ENCODE measurements around the gene USP36. TPM values are rescaled to one million over a fixed set of nuclear protein-coding genes. Genes with fewer than 3 reads are reported as not detected.

The USP36 gene
- total RNA-seq, 1 donor from 2014 or later, result 36.4 TPM

DNA sequence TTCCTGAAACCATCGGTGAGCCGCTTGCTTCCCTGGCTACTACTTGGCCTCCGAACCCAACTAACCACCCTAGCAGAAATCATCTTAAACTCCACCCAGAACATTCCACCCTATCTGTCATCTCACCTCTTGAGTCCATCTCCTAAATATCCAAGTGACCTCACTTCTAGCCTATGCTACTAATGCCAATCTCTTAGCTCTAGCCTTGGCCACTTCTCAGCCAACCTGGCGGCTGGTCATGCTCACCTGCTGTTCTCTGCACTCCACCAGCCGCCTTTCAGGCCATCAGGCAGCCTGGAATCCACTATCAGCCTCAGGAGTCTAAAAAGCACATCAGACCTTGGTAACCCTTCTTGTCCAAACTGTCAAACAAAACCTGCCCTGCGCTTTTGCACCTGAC lies 46.6 kb downstream of the USP36 start:
- TF ChIP-seq CTCF (conservative IDR thresholded peaks at IDR 0.05; ENCODE audit: low read depth, low read length), result no peak
- H3K4me3 ChIP-seq (ENCODE audit: low read depth, low read length), result no peak overlapping the region
- DNase-seq (ENCODE audit: low read depth), result no peak

- no peak for TF ChIP-seq CTCF (conservative IDR thresholded peaks at IDR 0.05; ENCODE audit: low read depth, low read length)
- DNase-seq (ENCODE audit: low read depth), result no peak
- H3K4me3 ChIP-seq (ENCODE audit: low read depth, low read length), result no peak overlapping the region
These were observed 47.2 kb downstream of the USP36 start for GRCh38 chr17:78793415-78793814.

DNA sequence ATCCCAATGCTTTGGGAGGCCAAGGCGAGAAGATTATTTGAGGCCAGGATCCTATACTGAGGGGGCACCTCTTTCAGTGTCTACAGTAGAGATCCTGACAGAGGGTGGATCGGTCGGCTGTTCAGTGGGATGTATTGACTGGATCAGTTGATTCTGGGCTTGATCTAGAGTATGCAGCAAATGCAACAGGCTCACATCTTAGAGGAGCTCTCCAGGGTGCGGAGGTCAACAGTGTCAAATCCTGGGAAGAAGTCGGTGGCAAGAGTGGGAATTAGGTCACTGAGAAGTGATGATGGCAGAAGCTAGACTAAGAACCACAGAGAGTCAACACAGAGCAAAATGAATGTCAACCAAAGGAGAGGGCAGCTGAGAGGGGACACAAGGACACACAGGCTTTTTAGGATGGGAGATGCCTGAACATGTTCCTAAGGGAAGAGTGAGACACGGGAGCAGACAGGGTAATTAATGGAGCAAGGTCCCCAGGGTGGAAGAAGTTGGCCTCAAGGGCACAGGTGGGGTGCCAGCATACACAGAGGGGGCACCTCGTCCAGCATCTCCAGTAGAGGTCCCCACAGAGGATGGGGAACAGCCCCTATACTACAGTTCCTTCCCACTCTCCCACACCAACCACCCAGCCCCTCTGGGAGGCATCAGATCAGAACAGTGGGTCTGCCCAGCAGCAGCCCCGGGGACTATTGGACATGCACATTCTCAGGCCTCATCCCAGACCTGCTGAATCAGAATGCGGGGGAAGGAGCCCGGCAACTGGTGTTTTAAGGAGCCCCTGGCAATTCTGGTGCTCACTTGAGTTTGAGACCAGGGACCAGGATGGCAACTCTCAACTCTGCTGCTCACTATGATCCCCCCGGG lies 48.5 kb downstream of the USP36 start:
- no peak overlapping the region for H3K4me3 ChIP-seq (ENCODE audit: low read depth, low read length)
- DNase-seq (ENCODE audit: low read depth), result no peak
- no peak for TF ChIP-seq CTCF (conservative IDR thresholded peaks at IDR 0.05; ENCODE audit: low read depth, low read length)

GRCh38 chr17:78790552-78790951 lies 50.1 kb downstream of the USP36 start:
- TF ChIP-seq CTCF (conservative IDR thresholded peaks at IDR 0.05; ENCODE audit: low read depth, low read length), result no peak

DNA sequence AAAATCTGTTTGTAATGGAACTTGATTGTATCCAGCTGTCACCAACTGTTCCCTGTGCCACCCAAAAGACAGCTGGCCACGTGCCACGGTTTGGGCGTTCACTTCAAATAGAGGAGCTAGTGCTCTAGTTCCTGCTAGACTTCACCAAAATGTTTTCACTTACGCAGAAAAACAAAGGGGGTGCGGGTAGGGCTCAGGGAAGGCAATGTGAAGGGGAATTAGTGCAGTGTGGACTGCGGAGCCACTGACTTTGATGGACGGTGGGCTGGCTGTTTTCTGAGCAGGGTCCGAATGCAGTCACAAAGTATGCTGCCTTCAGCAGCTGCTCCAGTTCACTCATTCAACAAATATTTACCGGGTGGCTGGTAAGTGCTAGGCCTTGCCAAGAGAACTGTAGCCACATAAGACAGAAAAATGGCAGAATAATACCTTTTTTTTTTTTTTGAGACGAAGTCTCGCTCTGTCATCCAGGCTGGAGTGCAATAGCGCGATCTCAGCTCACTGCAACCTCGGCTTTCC lies 50.9 kb downstream of the USP36 start:
- no peak for TF ChIP-seq CTCF (conservative IDR thresholded peaks at IDR 0.05; ENCODE audit: low read depth, low read length)
- H3K4me3 ChIP-seq (ENCODE audit: low read depth, low read length), result no peak overlapping the region
- no peak for DNase-seq (ENCODE audit: low read depth)

More at GRCh38 chr17:78790552-78790951, 50.1 kb downstream of the USP36 start:
- DNase-seq (ENCODE audit: low read depth), result no peak
- H3K4me3 ChIP-seq (ENCODE audit: low read depth, low read length), result no peak overlapping the region

- TF ChIP-seq CTCF (conservative IDR thresholded peaks at IDR 0.05; ENCODE audit: low read depth, low read length), result no peak
- DNase-seq (ENCODE audit: low read depth), result no peak
- no peak overlapping the region for H3K4me3 ChIP-seq (ENCODE audit: low read depth, low read length)
These were observed 51.4 kb downstream of the USP36 start for GRCh38 chr17:78789149-78789662.

Data from epithelial cell of proximal tubule (primary cell).